IMR-90 (cell line): ENCODE data around the gene GJA8. TPM values are rescaled to one million over a fixed set of nuclear protein-coding genes. Genes with fewer than 3 reads are reported as not detected.

Source experiments
- ATAC-seq: fragments of 200-7000 bp; cut with Tn5 transposase; 2 replicates; pipeline ENCODE4 v1.9.1; 2020; ENCODE audit warnings: low read depth, mild to moderate bottlenecking, moderate library complexity
- BruUV-seq: library from RNA; stranded (reverse); fragments of 400-500 nt; replicated peaks from 2 replicates; lab custom pipeline; 2021; lab: Mats Ljungman, UMichigan
- CTCF ChIA-PET: fragments of 300-600 bp; formaldehyde crosslinking; extraction: SDS; loops from one replicate; lab custom pipeline; 2021; ENCODE audit warnings: antibody characterized with exemption; lab: Yijun Ruan, JAX
- POLR2A ChIA-PET: fragments of 300-600 bp; sonication (Branson Sonifier 250); formaldehyde crosslinking; loops from one replicate; lab custom pipeline; 2022; ENCODE audit warnings: antibody characterized with exemption; ENCODE audit not compliant: unreplicated experiment; lab: Charles Lee
- DNase-seq: peaks from one replicate; pipeline ENCODE4 v3.0.0; 2013
- H2AFZ ChIP-seq: replicated peaks from 2 replicates; pipeline ENCODE3; 2013; ENCODE audit warnings: low read length, mild to moderate bottlenecking; ENCODE audit not compliant: poor library complexity
- H2AK5ac ChIP-seq: 2 replicates; pipeline ENCODE4 v1.6.1; 2013; ENCODE audit warnings: low read depth, low read length, inconsistent platforms
- H2AK9ac ChIP-seq: replicated peaks from 2 replicates; pipeline ENCODE3; 2013; ENCODE audit warnings: mild to moderate bottlenecking, low read depth, low read length, moderate library complexity; ENCODE audit not compliant: poor library complexity
- H2BK120ac ChIP-seq: 2 replicates; pipeline ENCODE4 v1.6.1; 2013; ENCODE audit warnings: low read depth, low read length, inconsistent platforms
- H2BK15ac ChIP-seq: 3 replicates; pipeline ENCODE4 v1.6.1; 2013; ENCODE audit warnings: low read depth, low read length, inconsistent platforms
- H2BK20ac ChIP-seq: 2 replicates; pipeline ENCODE4 v1.6.1; 2013; ENCODE audit warnings: low read depth, mild to moderate bottlenecking, inconsistent platforms, low read length, moderate library complexity
- H2BK5ac ChIP-seq: 2 replicates; pipeline ENCODE4 v1.6.1; 2013; ENCODE audit warnings: mild to moderate bottlenecking, low read depth, low read length, inconsistent platforms; ENCODE audit not compliant: poor library complexity, severe bottlenecking
- H3K14ac ChIP-seq: replicated peaks from 2 replicates; pipeline ENCODE4 v1.6.1; 2013; ENCODE audit warnings: low read depth, low read length, inconsistent platforms
- H3K18ac ChIP-seq: 2 replicates; pipeline ENCODE4 v1.6.1; 2013; ENCODE audit warnings: low read depth, low read length, control low read depth
- H3K23ac ChIP-seq: 2 replicates; pipeline ENCODE4 v1.6.1; 2013; ENCODE audit warnings: low read depth, low read length, inconsistent platforms
- H3K27ac ChIP-seq: 2 replicates; pipeline ENCODE4 v1.5.1; 2013; ENCODE audit warnings: mild to moderate bottlenecking, control low read depth, low read length; ENCODE audit not compliant: insufficient read depth
- H3K27me3 ChIP-seq: 2 replicates; pipeline ENCODE4 v1.6.1; 2013; ENCODE audit warnings: low read length; ENCODE audit not compliant: control insufficient read depth, insufficient read depth
- H3K36me3 ChIP-seq: 2 replicates; pipeline ENCODE4 v1.6.1; 2013; ENCODE audit warnings: low read length, mixed read lengths; ENCODE audit not compliant: control insufficient read depth, insufficient read depth
- H3K4ac ChIP-seq: 2 replicates; pipeline ENCODE4 v1.6.1; 2013; ENCODE audit warnings: low read depth, low read length, inconsistent platforms
- H3K4me1 ChIP-seq: 2 replicates; pipeline ENCODE4 v1.6.1; 2013; ENCODE audit warnings: low read length, mixed read lengths; ENCODE audit not compliant: control insufficient read depth, insufficient read depth
- H3K4me2 ChIP-seq: 2 replicates; pipeline ENCODE4 v1.6.1; 2013; ENCODE audit warnings: low read depth, mild to moderate bottlenecking, control low read depth, low read length, moderate library complexity
- H3K4me3 ChIP-seq: 2 replicates; pipeline ENCODE4 v1.5.1; 2013; ENCODE audit warnings: low read depth, mild to moderate bottlenecking, control low read depth, low read length, moderate library complexity; ENCODE audit not compliant: insufficient read depth
- H3K56ac ChIP-seq: 2 replicates; pipeline ENCODE4 v1.6.1; 2013; ENCODE audit warnings: low read length, inconsistent platforms; ENCODE audit not compliant: insufficient read depth; ENCODE audit errors: extremely low read depth
- H3K79me1 ChIP-seq, 2 experiments: 2 replicates each; pipeline ENCODE4 v1.6.1; 2013; ENCODE audit warnings: low read length in 2 of 2, inconsistent platforms in 1 of 2, low read depth in 1 of 2
- H3K9ac ChIP-seq: 2 replicates; pipeline ENCODE4 v1.6.1; 2013; ENCODE audit warnings: low read depth, low read length, control low read depth
- H3K9me1 ChIP-seq: 2 replicates; pipeline ENCODE4 v1.6.1; 2013; ENCODE audit warnings: low read length, inconsistent platforms; ENCODE audit not compliant: insufficient read depth
- H3K9me3 ChIP-seq: 2 replicates; pipeline ENCODE4 v1.6.1; 2013; ENCODE audit warnings: low read length; ENCODE audit not compliant: control insufficient read depth, insufficient read depth
- H4K20me1 ChIP-seq: 2 replicates; pipeline ENCODE4 v1.6.1; 2013; ENCODE audit warnings: low read length, inconsistent platforms; ENCODE audit not compliant: insufficient read depth
- H4K5ac ChIP-seq: 2 replicates; pipeline ENCODE4 v1.6.1; 2013; ENCODE audit warnings: mild to moderate bottlenecking, low read depth, low read length, control low read depth
- H4K8ac ChIP-seq, 2 experiments: 2 replicates each; pipeline ENCODE4 v1.6.1; 2013; ENCODE audit warnings: low read depth in 2 of 2, low read length in 2 of 2, control low read depth in 1 of 2, inconsistent platforms in 1 of 2
- H4K91ac ChIP-seq: 2 replicates; pipeline ENCODE4 v1.6.1; 2013; ENCODE audit warnings: low read depth, low read length, inconsistent platforms; ENCODE audit not compliant: insufficient read depth
- CEBPB ChIP-seq: IDR thresholded peaks from 2 replicates; pipeline ENCODE4 v1.6.1; 2012; ENCODE audit warnings: low read depth, low read length, improper control_type of control experiment
- FOS ChIP-seq: fragments of 150-350 bp; IDR thresholded peaks from 2 replicates; pipeline ENCODE4 v1.6.1; 2016; ENCODE audit warnings: low read depth, low read length
- MAZ ChIP-seq: IDR thresholded peaks from 2 replicates; pipeline ENCODE4 v1.6.1; 2012; ENCODE audit warnings: low read depth, mild to moderate bottlenecking, low read length, improper control_type of control experiment, moderate library complexity, borderline replicate concordance
- MXI1 ChIP-seq: IDR thresholded peaks from 2 replicates; pipeline ENCODE4 v1.6.1; 2012; ENCODE audit warnings: low read depth, mild to moderate bottlenecking, low read length, moderate library complexity, borderline replicate concordance
- RAD21 ChIP-seq: IDR thresholded peaks from 2 replicates; pipeline ENCODE4 v1.6.1; 2012; ENCODE audit warnings: low read length, improper control_type of control experiment
- RFX5 ChIP-seq: IDR thresholded peaks from 2 replicates; pipeline ENCODE4 v1.8.0; 2012; ENCODE audit warnings: low read depth, mild to moderate bottlenecking, low read length, moderate library complexity
- WGBS, 2 experiments: methylation state at CpG; one replicate each; pipeline versions ENCODE4 v1.1.5 to v1.1.7; 2013; ENCODE audit warnings: missing lambda C conversion rate in 2 of 2; ENCODE audit not compliant: insufficient read length in 1 of 2; ENCODE audit errors: extremely low coverage in 2 of 2; 5-methylcytosine and 5-hydroxymethylcytosine counted together
- dilution Hi-C: fragments of 300-500 bp; cut with HindIII; formaldehyde crosslinking; loops from one replicate; pipeline ENCODE4 v1.14.3; 2018; ENCODE audit warnings: low sequenced_read_pairs; ENCODE audit not compliant: unreplicated experiment
- in situ Hi-C: fragments of 300-500 bp; cut with MboI; formaldehyde crosslinking; loops from 3 replicates; pipeline ENCODE4 v1.14.3; 2019; ENCODE audit warnings: low sequenced_read_pairs, inconsistent platforms, mixed read lengths
- intact Hi-C: fragments of 100-400 bp; cut with micrococcal nuclease; formaldehyde crosslinking; loops from 2 replicates; pipeline ENCODE4 v1.10.0; 2022
- polyA plus RNA-seq, 3 experiments: library from polyadenylated mRNA; depleted of rRNA; stranded (reverse); fragments of >200 nt; gene quantifications; 2 replicates each; pipeline ENCODE4 v1.2.3, GENCODE V29; 2012; ENCODE audit warnings: low replicate concordance in 1 of 3
- total RNA-seq: library from RNA; depleted of rRNA; stranded (reverse); fragments of >200 nt; gene quantifications from 2 replicates; pipeline ENCODE4 v1.2.3, GENCODE V29; 2012

The GJA8 gene
- total and polyA plus RNA-seq, 2 of the 4 experiments (the other 2 are of a cell fraction), result not detected

GRCh38 chr1:147882535-147882934 lies 20.1 kb upstream of the GJA8 start:
- no peak overlapping the region for H4K91ac ChIP-seq
- dilution Hi-C loops, result no loop called here
- DNase-seq, result no peak
- H3K4me1 ChIP-seq, result no peaks in the 10 kb centered on the region
- H2BK15ac ChIP-seq, result no peak overlapping the region
- H2AK5ac ChIP-seq, result no peak overlapping the region
- no peak overlapping the region for H2BK20ac ChIP-seq
- no peak for ATAC-seq
- no peaks in the 10 kb centered on the region for H4K20me1 ChIP-seq
- no TSS peak for BruUV-seq
- H3K9ac ChIP-seq, result no peak overlapping the region
- intact Hi-C loops, result no loop called here
- no peak overlapping the region for H3K14ac ChIP-seq
- ChIA-PET CTCF (interaction anchor here (0.8 kb wide), 1 partner anchor 10 kb away, joined by 3 read pairs; no protein-coding TSS in a partner anchor), POLR2A (no interaction called here)
- H2BK5ac ChIP-seq, result no peak overlapping the region
- no peaks in the 10 kb centered on the region for H3K9me3 ChIP-seq
- no peaks in the 10 kb centered on the region for H3K36me3 ChIP-seq
- H3K18ac ChIP-seq, result no peak overlapping the region
- H4K8ac ChIP-seq, result no peak overlapping the region
- no peak overlapping the region for H4K5ac ChIP-seq
- WGBS, 2 experiments, result no CpG with 5 or more reads among the region's 2 CpGs
- no peak overlapping the region for H2AK9ac ChIP-seq
- H3K27me3 ChIP-seq, result peaks cover 2% of the 10 kb centered on the region; the same call in 1 of the 2 replicates
- no peak overlapping the region for H2AFZ ChIP-seq
- TF ChIP-seq MAZ (no peak), RFX5 (no peak), RAD21 (no peak), CEBPB (no peak), FOS (no peak), MXI1 (no peak)
- no peak overlapping the region for H3K4me2 ChIP-seq
- no peak overlapping the region for H3K56ac ChIP-seq
- in situ Hi-C loops, result loop anchor here (25.0 kb wide), 1 partner anchor 395 kb away; no protein-coding TSS in a partner anchor
- H3K9me1 ChIP-seq, result no peaks in the 10 kb centered on the region
- H3K4me3 ChIP-seq, result no peak overlapping the region
- H3K4ac ChIP-seq, result no peak overlapping the region
- no peaks in the 10 kb centered on the region for H3K79me1 ChIP-seq
- H3K23ac ChIP-seq, result no peak overlapping the region
- H3K27ac ChIP-seq, result no peak overlapping the region
- H2BK120ac ChIP-seq, result no peak overlapping the region
